ENCODE results near the gene PAXX. TPM values are rescaled to one million over a fixed set of nuclear protein-coding genes. Genes with fewer than 3 reads are reported as not detected.

The PAXX gene
- total RNA-seq, 4 donors from 2014 or later: 14.2 to 39.5 (median 18.8) TPM

DNA sequence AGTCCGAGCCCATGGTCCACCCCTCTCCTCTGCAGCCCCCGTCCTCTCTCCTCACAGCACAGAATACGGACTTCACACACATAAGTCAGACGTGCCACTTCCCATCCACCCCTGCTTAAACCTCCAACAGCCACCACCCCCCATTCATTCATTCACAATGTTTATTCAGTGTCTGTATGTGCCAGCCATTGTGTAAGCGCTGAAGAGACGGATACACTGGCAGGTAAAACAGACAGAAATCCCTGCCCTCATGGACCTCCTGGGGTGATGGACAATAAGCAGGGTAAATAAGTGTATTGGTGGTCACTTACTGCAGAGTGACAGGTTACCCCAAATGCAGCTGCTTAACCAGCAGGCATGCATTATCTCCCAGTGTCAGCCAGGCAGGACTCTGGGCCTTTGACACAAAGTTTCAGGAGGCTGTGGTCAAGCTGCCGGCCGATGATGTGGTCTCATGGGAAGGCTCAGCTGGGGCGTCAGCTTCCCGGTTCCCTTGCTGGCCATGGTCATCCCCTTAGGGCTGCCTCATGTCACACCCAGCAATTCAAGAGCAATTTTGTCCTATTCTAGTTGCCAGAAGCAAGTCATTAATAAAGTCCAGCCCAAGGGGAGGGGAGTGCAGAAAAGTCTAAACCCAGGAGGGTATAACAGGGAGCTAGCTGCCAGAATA is 1.8 kb upstream of the PAXX start:
- no peak for TF ChIP-seq POLR2A (IDR thresholded peaks at IDR 0.05)
- TF ChIP-seq, protein P1, sequence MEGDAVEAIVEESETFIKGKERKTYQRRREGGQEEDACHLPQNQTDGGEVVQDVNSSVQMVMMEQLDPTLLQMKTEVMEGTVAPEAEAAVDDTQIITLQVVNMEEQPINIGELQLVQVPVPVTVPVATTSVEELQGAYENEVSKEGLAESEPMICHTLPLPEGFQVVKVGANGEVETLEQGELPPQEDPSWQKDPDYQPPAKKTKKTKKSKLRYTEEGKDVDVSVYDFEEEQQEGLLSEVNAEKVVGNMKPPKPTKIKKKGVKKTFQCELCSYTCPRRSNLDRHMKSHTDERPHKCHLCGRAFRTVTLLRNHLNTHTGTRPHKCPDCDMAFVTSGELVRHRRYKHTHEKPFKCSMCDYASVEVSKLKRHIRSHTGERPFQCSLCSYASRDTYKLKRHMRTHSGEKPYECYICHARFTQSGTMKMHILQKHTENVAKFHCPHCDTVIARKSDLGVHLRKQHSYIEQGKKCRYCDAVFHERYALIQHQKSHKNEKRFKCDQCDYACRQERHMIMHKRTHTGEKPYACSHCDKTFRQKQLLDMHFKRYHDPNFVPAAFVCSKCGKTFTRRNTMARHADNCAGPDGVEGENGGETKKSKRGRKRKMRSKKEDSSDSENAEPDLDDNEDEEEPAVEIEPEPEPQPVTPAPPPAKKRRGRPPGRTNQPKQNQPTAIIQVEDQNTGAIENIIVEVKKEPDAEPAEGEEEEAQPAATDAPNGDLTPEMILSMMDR (IDR thresholded peaks at IDR 0.05): no peak
- intact Hi-C loops (cut with DNase I; ENCODE audit: low total_unique reads): no loop called here
- Histone ChIP-seq H3K27me3 (peaks cover 0 to 12% of the 10 kb centered on the region in 2 donors), H3K9me3 (no peaks in the 10 kb centered on the region), H3K4me3 (no peak overlapping the region), H3K4me1 (peaks cover 0 to 6% of the 10 kb centered on the region in 2 donors), H3K36me3 (no peaks in the 10 kb centered on the region), H3K27ac (no peak overlapping the region)
- DNase-seq: no peak

DNA sequence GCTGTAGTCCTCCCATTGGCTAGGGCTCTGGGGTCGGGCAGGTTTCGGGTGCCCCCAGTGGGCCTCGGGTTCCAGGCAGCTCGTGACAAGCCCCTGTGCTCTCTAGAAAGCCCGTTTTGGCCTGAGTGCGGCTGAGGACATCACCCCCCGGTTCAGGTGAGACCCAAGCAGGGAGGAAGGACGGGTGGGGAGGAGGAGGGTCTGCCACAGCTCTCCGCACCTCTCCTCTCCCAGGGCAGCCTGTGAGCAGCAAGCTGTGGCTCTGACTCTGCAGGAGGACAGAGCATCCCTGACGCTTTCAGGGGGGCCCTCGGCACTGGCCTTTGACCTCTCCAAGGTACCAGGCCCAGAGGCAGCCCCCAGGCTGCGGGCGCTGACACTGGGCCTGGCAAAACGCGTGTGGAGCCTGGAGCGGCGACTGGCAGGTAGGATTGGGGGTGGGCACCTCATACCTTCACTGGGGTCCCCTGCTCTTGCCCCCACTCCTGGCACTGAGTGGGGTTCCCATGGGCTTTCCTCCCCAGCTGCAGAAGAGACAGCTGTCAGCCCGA is 672 bp downstream of the PAXX start:
- no peaks in the 10 kb centered on the region for H3K9me3 ChIP-seq
- peak overlapping the region; percentile 36 to 59 for H3K27ac ChIP-seq
- TF ChIP-seq POLR2A (IDR thresholded peaks at IDR 0.05): no peak
- TF ChIP-seq, protein P1 (IDR thresholded peaks at IDR 0.05): no peak
- peaks cover 0 to 19% of the 10 kb centered on the region in 2 donors for H3K4me1 ChIP-seq
- no peaks in the 10 kb centered on the region for H3K27me3 ChIP-seq
- peak overlapping the region; percentile 46 to 88 for H3K4me3 ChIP-seq
- no peaks in the 10 kb centered on the region for H3K36me3 ChIP-seq
- intact Hi-C loops (cut with DNase I; ENCODE audit: low total_unique reads): no loop called here
- DNase-seq: no peak

DNA sequence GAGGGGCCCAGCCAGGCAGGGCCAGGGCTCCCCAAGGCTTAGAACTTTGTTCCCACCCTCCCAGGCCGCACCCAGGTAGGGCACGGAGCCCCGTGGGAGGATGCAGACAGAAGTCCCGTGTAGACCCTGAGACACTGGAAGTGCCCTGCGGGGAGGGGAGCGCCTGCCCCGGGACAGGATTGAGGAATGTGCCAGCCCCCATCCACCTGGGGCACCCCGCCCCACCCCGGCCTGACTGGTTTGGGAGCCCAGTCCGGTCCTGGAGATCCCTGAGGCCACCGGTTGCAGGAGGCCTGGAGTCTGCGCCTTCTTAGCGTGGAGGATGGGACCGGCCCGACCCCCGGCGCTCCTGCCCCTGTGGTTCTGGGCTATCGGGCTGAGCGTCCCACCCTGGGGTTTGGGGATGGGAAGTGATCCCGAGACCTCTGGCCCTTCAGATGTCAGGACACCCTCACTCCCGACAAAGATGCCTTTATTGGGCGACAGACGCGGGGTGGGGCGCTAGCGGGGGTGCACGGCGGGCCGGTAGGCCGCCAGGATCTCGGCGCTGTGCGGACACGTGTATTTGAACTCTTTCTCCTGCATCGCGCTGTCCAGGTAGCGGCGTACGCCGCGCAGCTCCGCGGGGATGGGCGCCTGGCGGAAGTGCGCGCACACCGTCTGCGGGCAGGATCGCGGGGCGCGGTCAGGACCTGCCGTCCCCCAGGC is 2.1 kb downstream of the PAXX start:
- H3K36me3 ChIP-seq: no peaks in the 10 kb centered on the region
- H3K27ac ChIP-seq: no peak overlapping the region
- intact Hi-C loops (cut with DNase I; ENCODE audit: low total_unique reads): no loop called here
- no peaks in the 10 kb centered on the region for H3K9me3 ChIP-seq
- no peak overlapping the region for H3K4me3 ChIP-seq
- no peaks in the 10 kb centered on the region for H3K27me3 ChIP-seq
- DNase-seq: no peak
- no peak for TF ChIP-seq POLR2A (IDR thresholded peaks at IDR 0.05)
- TF ChIP-seq, protein P1 (IDR thresholded peaks at IDR 0.05): no peak
- peaks cover 0 to 19% of the 10 kb centered on the region in 2 donors for H3K4me1 ChIP-seq

DNA sequence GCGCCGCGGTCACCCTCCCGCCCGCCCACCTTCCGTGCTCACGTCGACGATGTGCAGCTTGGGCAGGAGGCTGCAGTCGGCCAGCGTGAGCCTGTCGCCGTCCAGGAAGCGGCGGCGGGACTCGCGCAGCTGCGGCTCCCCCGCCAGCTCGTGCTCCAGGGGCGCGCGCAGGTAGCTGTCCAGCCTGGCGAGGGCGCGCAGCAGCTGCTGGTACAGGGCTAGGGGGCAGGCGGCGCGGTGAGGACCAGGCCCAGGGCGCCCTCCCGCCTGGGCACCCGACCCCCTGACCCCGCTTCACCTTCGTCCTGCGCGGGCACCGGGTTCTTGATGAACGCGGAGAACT is 2.6 kb downstream of the PAXX start:
- Histone ChIP-seq H3K4me3 (no peak overlapping the region), H3K36me3 (no peaks in the 10 kb centered on the region), H3K9me3 (no peaks in the 10 kb centered on the region), H3K27me3 (no peaks in the 10 kb centered on the region), H3K27ac (no peak overlapping the region), H3K4me1 (peaks cover 0 to 19% of the 10 kb centered on the region in 2 donors)
- TF ChIP-seq, protein P1 (IDR thresholded peaks at IDR 0.05): no peak
- TF ChIP-seq POLR2A (IDR thresholded peaks at IDR 0.05): no peak
- intact Hi-C loops (cut with DNase I; ENCODE audit: low total_unique reads): no loop called here
- DNase-seq: no peak

DNA sequence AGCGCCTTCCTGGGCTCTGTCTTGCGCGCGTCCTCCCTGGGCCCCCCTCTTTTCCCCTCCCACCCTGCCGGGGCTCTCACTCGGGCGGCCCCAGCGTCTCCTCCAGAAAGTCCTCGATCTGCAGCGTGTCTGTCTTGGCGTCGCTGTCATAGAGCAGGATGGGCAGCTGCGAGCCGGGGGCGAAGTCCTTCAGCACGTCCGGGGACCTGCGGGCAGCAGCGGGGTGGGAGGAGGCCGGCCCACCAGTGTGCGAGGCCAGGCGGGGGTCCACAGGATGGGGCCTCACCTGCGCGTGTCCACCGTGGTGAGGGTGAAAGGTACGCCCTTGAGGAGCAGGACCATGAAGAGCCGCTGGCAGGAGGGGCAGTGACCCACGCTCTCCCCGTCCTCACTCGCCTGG is 3.1 kb downstream of the PAXX start:
- Histone ChIP-seq H3K9me3 (no peaks in the 10 kb centered on the region), H3K36me3 (no peaks in the 10 kb centered on the region), H3K27ac (no peak overlapping the region), H3K4me3 (no peak overlapping the region), H3K4me1 (peaks cover 0 to 19% of the 10 kb centered on the region in 2 donors), H3K27me3 (no peaks in the 10 kb centered on the region)
- intact Hi-C loops (cut with DNase I; ENCODE audit: low total_unique reads): no loop called here
- no peak for TF ChIP-seq POLR2A (IDR thresholded peaks at IDR 0.05)
- TF ChIP-seq, protein P1 (IDR thresholded peaks at IDR 0.05): no peak
- DNase-seq: no peak

All from uterus (tissue), 4 donors.